HepG2 (cell line): ENCODE measurements around the gene POU5F1. TPM values are rescaled to one million over a fixed set of nuclear protein-coding genes. Genes with fewer than 3 reads are reported as not detected.

ENCODE experiments used
- ATAC-seq: fragments of 200-7000 bp; cut with Tn5 transposase; 3 replicates; pipeline ENCODE4 v1.9.1; 2020; ENCODE audit warnings: mild to moderate bottlenecking, moderate library complexity
- BruUV-seq: library from RNA; stranded (reverse); fragments of 400-500 nt; replicated peaks from 2 replicates; lab custom pipeline; 2021; lab: Mats Ljungman, UMichigan
- CTCF ChIA-PET: fragments of 300-600 bp; formaldehyde crosslinking; extraction: SDS; loops from one replicate; lab custom pipeline; 2021; ENCODE audit warnings: low total read pairs, inconsistent platforms, low intra/inter-chr PET ratio; lab: Yijun Ruan, JAX
- POLR2A ChIA-PET: fragments of 350-600 bp; sonication (Branson Sonifier 250); formaldehyde crosslinking; loops from one replicate; lab custom pipeline; 2020; ENCODE audit warnings: antibody characterized with exemption, inconsistent platforms; lab: Yijun Ruan, JAX
- DNase-seq: peaks from one replicate; pipeline ENCODE4 v3.0.0-alpha.2; 2015; ENCODE audit warnings: low spot score
- FAIRE-seq: peaks from 3 replicates; lab custom pipeline; 2011; peaks lifted over from hg19 to GRCh38; lab: Jason Lieb, UNC
- H2AFZ ChIP-seq: one replicate; pipeline ENCODE4 v1.6.1; 2011; ENCODE audit warnings: low read length, inconsistent platforms
- H3K27ac ChIP-seq: fragments of 300-600 bp; 3 replicates; pipeline ENCODE4 v1.8.0; 2011; ENCODE audit warnings: mixed run types, mild to moderate bottlenecking, mixed read lengths, low read length, inconsistent platforms; ENCODE audit not compliant: insufficient read depth; ENCODE audit errors: extremely low read length
- H3K27me3 ChIP-seq, 2 experiments: fragments of 200-600 bp in 1 of 2; 2 replicates in 1 of 2; 3 replicates in 1 of 2; pipeline versions ENCODE4 v1.6.0 to v1.8.0; 2011; ENCODE audit warnings: low read length in 2 of 2, mild to moderate bottlenecking in 2 of 2, moderate library complexity in 2 of 2, inconsistent platforms in 1 of 2; ENCODE audit not compliant: insufficient read depth in 2 of 2, control insufficient read depth in 1 of 2
- H3K36me3 ChIP-seq, 2 experiments: fragments of 200-600 bp in 1 of 2; replicated peaks in 1 of 2; 2 replicates in 1 of 2; 3 replicates in 1 of 2; pipeline versions ENCODE4 v1.5.1 to v1.8.0; 2011; ENCODE audit warnings: low read length in 2 of 2, inconsistent platforms in 1 of 2; ENCODE audit not compliant: insufficient read depth in 2 of 2, control insufficient read depth in 1 of 2
- H3K4me1 ChIP-seq: 2 replicates; pipeline ENCODE4 v1.5.1; 2012; ENCODE audit warnings: low read length, inconsistent platforms; ENCODE audit not compliant: insufficient read depth
- H3K4me2 ChIP-seq: 2 replicates; pipeline ENCODE4 v1.6.0; 2011; ENCODE audit warnings: low read depth, low read length, inconsistent platforms
- H3K4me3 ChIP-seq, 3 experiments: fragments of 200-600 bp in 1 of 3; sonication (generic), shearing (Covaris generic) in 1 of 3; replicated peaks in 1 of 3; 2 replicates each; pipeline ENCODE4 v1.5.1; 2011 to 2016; ENCODE audit warnings: low read length in 3 of 3, inconsistent platforms in 2 of 3, low read depth in 2 of 3, mild to moderate bottlenecking in 2 of 3, control low read depth in 1 of 3, mixed read lengths in 1 of 3; ENCODE audit not compliant: insufficient read depth in 1 of 3
- H3K79me2 ChIP-seq: one replicate; pipeline ENCODE4 v1.6.1; 2011; ENCODE audit warnings: low read length, inconsistent platforms; ENCODE audit not compliant: insufficient read depth
- H3K9ac ChIP-seq: 2 replicates; pipeline ENCODE4 v1.6.0; 2011; ENCODE audit warnings: mild to moderate bottlenecking, low read depth, low read length, inconsistent platforms; ENCODE audit not compliant: insufficient read depth
- H3K9me3 ChIP-seq: 2 replicates; pipeline ENCODE4 v1.5.1; 2012; ENCODE audit warnings: mild to moderate bottlenecking, low read length
- H4K20me1 ChIP-seq: 2 replicates; pipeline ENCODE4 v1.6.0; 2011; ENCODE audit warnings: inconsistent platforms, mild to moderate bottlenecking, low read length, moderate library complexity; ENCODE audit not compliant: insufficient read depth
- GTF3A ChIP-seq: sonication (generic); formaldehyde crosslinking; conservative IDR thresholded peaks from 2 replicates; pipeline ENCODE4 v1.4.0; 2020; ENCODE audit warnings: mild to moderate bottlenecking, missing genetic modification reagents
- HDAC1 ChIP-seq: sonication (generic); formaldehyde crosslinking; IDR thresholded peaks from 2 replicates; pipeline ENCODE4 v1.5.1; 2020; ENCODE audit warnings: mild to moderate bottlenecking, missing genetic modification reagents
- KDM4B ChIP-seq: sonication (generic); formaldehyde crosslinking; IDR thresholded peaks from 2 replicates; pipeline ENCODE4 v1.4.0; 2020; ENCODE audit warnings: missing genetic modification reagents
- KDM6A ChIP-seq: IDR thresholded peaks from 2 replicates; pipeline ENCODE4 v1.6.1; 2016; ENCODE audit warnings: low read depth
- KLF16 ChIP-seq, 2 experiments: sonication (generic) in 1 of 2; formaldehyde crosslinking in 1 of 2; IDR thresholded peaks; 2 replicates each; pipeline versions ENCODE4 v1.6.1 to v1.8.0; 2016 to 2023; ENCODE audit warnings: missing genetic modification reagents in 2 of 2, missing compliant biosample characterization in 1 of 2
- TOE1 ChIP-seq: sonication (generic); formaldehyde crosslinking; IDR thresholded peaks from 2 replicates; pipeline ENCODE4 v1.4.0; 2020; ENCODE audit warnings: mild to moderate bottlenecking, missing genetic modification reagents
- ZNF337 ChIP-seq: sonication (generic); formaldehyde crosslinking; IDR thresholded peaks from 2 replicates; pipeline ENCODE4 v1.5.1; 2020; ENCODE audit warnings: missing genetic modification reagents, low read depth, mild to moderate bottlenecking, borderline replicate concordance
- ZNF460 ChIP-seq: sonication (generic); formaldehyde crosslinking; IDR thresholded peaks from 2 replicates; pipeline ENCODE4 v1.5.1; 2020; ENCODE audit warnings: missing genetic modification reagents, mild to moderate bottlenecking, borderline replicate concordance
- ZNF619 ChIP-seq: sonication (generic); formaldehyde crosslinking; IDR thresholded peaks from 2 replicates; pipeline ENCODE4 v1.4.0; 2020; ENCODE audit warnings: mild to moderate bottlenecking, missing genetic modification reagents
- WGBS: methylation state at CpG from one replicate; pipeline ENCODE4 v1.1.6; 2017; ENCODE audit warnings: low lambda C conversion rate; 5-methylcytosine and 5-hydroxymethylcytosine counted together
- in situ Hi-C: cut with HindIII; loops from 2 replicates; pipeline ENCODE4 v1.10.0; 2017; ENCODE audit warnings: low pct_unique_long_range_greater_than_20kb; ENCODE audit not compliant: extremely low pct_ligation_motif_present
- intact Hi-C: fragments of 100-400 bp; cut with micrococcal nuclease; formaldehyde crosslinking; loops from one replicate; pipeline ENCODE4 v1.10.0; 2022; ENCODE audit not compliant: unreplicated experiment
- polyA plus RNA-seq, 8 experiments: library from polyadenylated mRNA; depleted of rRNA in 3 of 8; stranded (reverse) in 7 of 8; unstranded in 1 of 8; fragments of >200 nt; fragmentation: Illumina TruSeq in 4 of 8; extraction: Trizol in 4 of 8; gene quantifications; 2 replicates each; pipeline versions ENCODE4 v1.2.1 to v1.2.3, GENCODE V29; 2011 to 2016; ENCODE audit warnings: low read depth in 4 of 8, missing spikeins in 1 of 8, mixed read lengths in 1 of 8; ENCODE audit not compliant: insufficient read depth in 1 of 8
- total RNA-seq, 5 experiments: library from RNA; depleted of rRNA; stranded (reverse); fragments of >200 nt; fragmentation: Illumina TruSeq; extraction: Trizol; gene quantifications; 2 replicates each; pipeline ENCODE4 v1.2.3, GENCODE V29; 2016; ENCODE audit warnings: low read depth in 1 of 5
- TF ChIP-seq, protein P1 (sequence below): sonication (generic); formaldehyde crosslinking; IDR thresholded peaks from 2 replicates; pipeline ENCODE4 v1.8.0; 2022; ENCODE audit warnings: mild to moderate bottlenecking, missing genetic modification reagents; ENCODE audit not compliant: insufficient replicate concordance
- TF ChIP-seq, protein P2 (sequence below): sonication (generic); IDR thresholded peaks from 2 replicates; pipeline ENCODE4 v1.6.1; 2016; ENCODE audit warnings: low read depth, borderline replicate concordance
- TF ChIP-seq, protein P3 (sequence below): sonication (generic); formaldehyde crosslinking; IDR thresholded peaks from 2 replicates; pipeline ENCODE4 v1.5.0; 2020; ENCODE audit warnings: mild to moderate bottlenecking, missing genetic modification reagents, borderline replicate concordance
- TF ChIP-seq, protein P4 (sequence below): sonication (generic); formaldehyde crosslinking; IDR thresholded peaks from 2 replicates; pipeline ENCODE4 v1.8.1; 2023; ENCODE audit warnings: mild to moderate bottlenecking, missing genetic modification reagents
- TF ChIP-seq, protein P5 (sequence below): sonication (generic); formaldehyde crosslinking; conservative IDR thresholded peaks from 2 replicates; pipeline ENCODE4 v1.8.0; 2022; ENCODE audit warnings: missing genetic modification reagents

POU5F1 gene
- total and polyA plus RNA-seq, 2 of the 13 experiments (the other 11 are each of a cell fraction or from before 2014, with no cell fraction given): 2.5 to 7.2 TPM

DNA sequence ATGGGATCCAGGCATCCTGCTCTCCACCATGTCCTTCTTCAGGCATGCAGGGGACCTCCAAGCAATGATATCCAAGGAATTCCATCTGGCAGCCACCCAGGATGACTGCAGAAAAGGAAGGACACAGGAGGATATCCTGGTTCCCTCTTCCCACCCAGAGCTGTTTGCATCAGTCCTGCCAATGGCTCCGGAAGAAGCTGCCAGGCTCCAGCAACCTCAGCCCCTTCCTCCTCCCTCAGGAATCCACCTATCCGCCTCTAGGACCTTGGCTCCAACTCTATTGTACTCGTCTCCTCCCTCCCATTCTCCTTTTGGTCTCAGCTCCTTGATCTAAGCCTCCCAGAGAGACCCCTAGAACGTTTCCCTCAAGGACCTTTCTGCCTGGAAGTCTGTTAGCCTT, 30.9 kb downstream of the POU5F1 start (continued):
- no peak for TF ChIP-seq KDM6A (CRISPR knock-in tag)
- TF ChIP-seq, protein P1, sequence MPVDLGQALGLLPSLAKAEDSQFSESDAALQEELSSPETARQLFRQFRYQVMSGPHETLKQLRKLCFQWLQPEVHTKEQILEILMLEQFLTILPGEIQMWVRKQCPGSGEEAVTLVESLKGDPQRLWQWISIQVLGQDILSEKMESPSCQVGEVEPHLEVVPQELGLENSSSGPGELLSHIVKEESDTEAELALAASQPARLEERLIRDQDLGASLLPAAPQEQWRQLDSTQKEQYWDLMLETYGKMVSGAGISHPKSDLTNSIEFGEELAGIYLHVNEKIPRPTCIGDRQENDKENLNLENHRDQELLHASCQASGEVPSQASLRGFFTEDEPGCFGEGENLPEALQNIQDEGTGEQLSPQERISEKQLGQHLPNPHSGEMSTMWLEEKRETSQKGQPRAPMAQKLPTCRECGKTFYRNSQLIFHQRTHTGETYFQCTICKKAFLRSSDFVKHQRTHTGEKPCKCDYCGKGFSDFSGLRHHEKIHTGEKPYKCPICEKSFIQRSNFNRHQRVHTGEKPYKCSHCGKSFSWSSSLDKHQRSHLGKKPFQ (CRISPR knock-in tag): no peak

DNA sequence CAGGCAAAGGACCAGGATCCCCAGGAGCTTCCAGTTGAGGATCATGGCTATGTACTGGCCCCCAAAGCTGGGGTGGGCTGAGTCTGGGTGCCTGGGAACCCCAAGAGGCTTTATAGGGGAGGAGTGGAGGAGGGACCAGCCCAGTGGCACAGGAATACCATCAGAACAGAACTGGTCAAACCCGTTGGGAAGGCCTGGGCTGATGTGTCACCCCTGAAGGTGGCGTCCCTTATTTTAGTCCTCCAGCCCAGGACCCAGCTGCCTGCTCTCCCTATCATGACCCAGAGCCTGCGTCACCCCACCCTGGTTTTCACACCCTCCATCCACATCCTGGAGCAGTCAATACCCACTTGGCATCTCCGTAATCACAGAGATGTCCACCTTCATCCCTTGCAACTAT, 31.5 kb downstream of the POU5F1 start, which contains the start of gene PSORS1C2:
Gene PSORS1C2 (minus strand): TSS at position 85 of the 400 bp plus-strand sequence. CDS start 40 bp downstream, at position 45.
- in situ Hi-C loops (loop anchor here (5.0 kb wide), 2 partner anchors 53 to 228 kb away; no protein-coding TSS in a partner anchor), intact Hi-C loops (no loop called here)
- Histone ChIP-seq H3K9ac (no peak within 1 kb of the TSS; the same call in 1 of the 2 replicates), H4K20me1 (no peaks in the 10 kb centered on the region), H3K27ac (no peak within 1 kb of the TSS), H3K79me2 (no peaks in the 10 kb centered on the region), H3K36me3 (peaks cover 0 to 7% of the 10 kb centered on the region in 2 experiments; a peak in 1 of 5 replicates), H3K4me2 (peak within 1 kb of the TSS; percentile 98), H2AFZ (no peak within 1 kb of the TSS), H3K4me3 (peak within 1 kb of the TSS in 1 of 3 experiments; percentile 55; a peak in 2 of 6 replicates), H3K4me1 (peaks cover 7% of the 10 kb centered on the region), H3K9me3 (no peaks in the 10 kb centered on the region), H3K27me3 (0 out of 5 replicates have a peak, but pooled peaks cover 0 to 4% of the 10 kb centered on the region in 2 experiments)
- DNase-seq: no peak
- WGBS: 86% methylated on average over 3 of the region's 4 CpGs
- CTCF ChIA-PET: interaction anchor here (2.8 to 3.9 kb wide), 2 partner anchors 54 to 228 kb away, joined by 16 to 110 read pairs; no protein-coding TSS in a partner anchor
- FAIRE-seq: no peak
- POLR2A ChIA-PET: no interaction called here
- no TSS peak for BruUV-seq
- no peak for ATAC-seq
- TF ChIP-seq KDM4B (CRISPR knock-in tag): no peak
- TF ChIP-seq ZNF337: no peak
- TF ChIP-seq, protein P2, sequence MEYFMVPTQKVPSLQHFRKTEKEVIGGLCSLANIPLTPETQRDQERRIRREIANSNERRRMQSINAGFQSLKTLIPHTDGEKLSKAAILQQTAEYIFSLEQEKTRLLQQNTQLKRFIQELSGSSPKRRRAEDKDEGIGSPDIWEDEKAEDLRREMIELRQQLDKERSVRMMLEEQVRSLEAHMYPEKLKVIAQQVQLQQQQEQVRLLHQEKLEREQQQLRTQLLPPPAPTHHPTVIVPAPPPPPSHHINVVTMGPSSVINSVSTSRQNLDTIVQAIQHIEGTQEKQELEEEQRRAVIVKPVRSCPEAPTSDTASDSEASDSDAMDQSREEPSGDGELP: no peak
- TF ChIP-seq, protein P3, sequence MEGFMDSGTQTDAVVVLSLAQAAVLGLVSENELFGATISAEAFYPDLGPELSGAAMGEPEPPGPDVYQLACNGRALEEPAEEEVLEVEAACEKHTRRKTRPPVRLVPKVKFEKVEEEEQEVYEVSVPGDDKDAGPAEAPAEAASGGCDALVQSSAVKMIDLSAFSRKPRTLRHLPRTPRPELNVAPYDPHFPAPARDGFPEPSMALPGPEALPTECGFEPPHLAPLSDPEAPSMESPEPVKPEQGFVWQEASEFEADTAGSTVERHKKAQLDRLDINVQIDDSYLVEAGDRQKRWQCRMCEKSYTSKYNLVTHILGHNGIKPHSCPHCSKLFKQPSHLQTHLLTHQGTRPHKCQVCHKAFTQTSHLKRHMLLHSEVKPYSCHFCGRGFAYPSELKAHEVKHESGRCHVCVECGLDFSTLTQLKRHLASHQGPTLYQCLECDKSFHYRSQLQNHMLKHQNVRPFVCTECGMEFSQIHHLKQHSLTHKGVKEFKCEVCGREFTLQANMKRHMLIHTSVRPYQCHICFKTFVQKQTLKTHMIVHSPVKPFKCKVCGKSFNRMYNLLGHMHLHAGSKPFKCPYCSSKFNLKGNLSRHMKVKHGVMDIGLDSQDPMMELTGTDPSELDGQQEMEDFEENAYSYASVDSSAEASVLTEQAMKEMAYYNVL (CRISPR knock-in tag): no peak
- TF ChIP-seq, protein P4, sequence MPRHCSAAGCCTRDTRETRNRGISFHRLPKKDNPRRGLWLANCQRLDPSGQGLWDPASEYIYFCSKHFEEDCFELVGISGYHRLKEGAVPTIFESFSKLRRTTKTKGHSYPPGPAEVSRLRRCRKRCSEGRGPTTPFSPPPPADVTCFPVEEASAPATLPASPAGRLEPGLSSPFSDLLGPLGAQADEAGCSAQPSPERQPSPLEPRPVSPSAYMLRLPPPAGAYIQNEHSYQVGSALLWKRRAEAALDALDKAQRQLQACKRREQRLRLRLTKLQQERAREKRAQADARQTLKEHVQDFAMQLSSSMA (CRISPR knock-in tag): no peak
- no peak for TF ChIP-seq TOE1
- TF ChIP-seq ZNF460 (CRISPR knock-in tag): no peak
- TF ChIP-seq HDAC1 (CRISPR knock-in tag): no peak
- TF ChIP-seq GTF3A (CRISPR knock-in tag): no peak
- TF ChIP-seq, protein P5, sequence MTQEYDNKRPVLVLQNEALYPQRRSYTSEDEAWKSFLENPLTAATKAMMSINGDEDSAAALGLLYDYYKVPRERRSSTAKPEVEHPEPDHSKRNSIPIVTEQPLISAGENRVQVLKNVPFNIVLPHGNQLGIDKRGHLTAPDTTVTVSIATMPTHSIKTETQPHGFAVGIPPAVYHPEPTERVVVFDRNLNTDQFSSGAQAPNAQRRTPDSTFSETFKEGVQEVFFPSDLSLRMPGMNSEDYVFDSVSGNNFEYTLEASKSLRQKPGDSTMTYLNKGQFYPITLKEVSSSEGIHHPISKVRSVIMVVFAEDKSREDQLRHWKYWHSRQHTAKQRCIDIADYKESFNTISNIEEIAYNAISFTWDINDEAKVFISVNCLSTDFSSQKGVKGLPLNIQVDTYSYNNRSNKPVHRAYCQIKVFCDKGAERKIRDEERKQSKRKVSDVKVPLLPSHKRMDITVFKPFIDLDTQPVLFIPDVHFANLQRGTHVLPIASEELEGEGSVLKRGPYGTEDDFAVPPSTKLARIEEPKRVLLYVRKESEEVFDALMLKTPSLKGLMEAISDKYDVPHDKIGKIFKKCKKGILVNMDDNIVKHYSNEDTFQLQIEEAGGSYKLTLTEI: no peak
- no peak for TF ChIP-seq ZNF619 (CRISPR knock-in tag)
- TF ChIP-seq KLF16 (CRISPR knock-in tag; IDR thresholded peaks at IDR 0.05): no peak
